SIG-M5 treated with dmso at 0.1 percent for 504 hours (cell line): ENCODE results near the gene CYP2D6.
"Not testable (repeated sequence)": the region's sequence is repeated elsewhere in the genome, so short reads cannot be mapped to it uniquely, and the experiment has no call there.

Experiments
- DNase-seq: peaks from one replicate; lab custom pipeline; 2025; ENCODE audit not compliant: unreplicated experiment; lab: John Stamatoyannopoulos, UW

Gene CYP2D6

DNA sequence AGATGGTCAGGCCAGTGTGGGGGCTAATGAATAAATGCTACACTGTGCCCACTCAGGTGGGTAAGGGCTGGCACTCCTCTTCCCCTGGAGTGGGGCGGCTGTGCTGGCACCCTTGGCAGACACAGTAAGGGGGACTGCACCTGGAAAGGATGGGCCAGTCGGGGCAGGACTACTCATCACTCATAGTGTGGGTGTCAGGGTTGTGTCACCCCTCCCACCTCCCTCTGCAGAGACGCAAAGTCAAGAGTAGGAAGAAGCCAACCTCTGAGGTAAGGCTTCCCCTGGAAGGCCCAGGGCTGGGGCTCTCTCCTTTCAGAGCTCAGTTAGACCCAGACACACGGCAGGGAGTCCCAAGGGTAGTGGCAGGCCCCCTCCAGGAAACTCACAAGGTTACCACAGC, 5.1 kb upstream of the CYP2D6 start:
- not testable (repeated sequence) for DNase-seq

- no peak for DNase-seq
Measured at GRCh38 chr22:42134100-42135020, 3.8 kb upstream of the CYP2D6 start.

DNA sequence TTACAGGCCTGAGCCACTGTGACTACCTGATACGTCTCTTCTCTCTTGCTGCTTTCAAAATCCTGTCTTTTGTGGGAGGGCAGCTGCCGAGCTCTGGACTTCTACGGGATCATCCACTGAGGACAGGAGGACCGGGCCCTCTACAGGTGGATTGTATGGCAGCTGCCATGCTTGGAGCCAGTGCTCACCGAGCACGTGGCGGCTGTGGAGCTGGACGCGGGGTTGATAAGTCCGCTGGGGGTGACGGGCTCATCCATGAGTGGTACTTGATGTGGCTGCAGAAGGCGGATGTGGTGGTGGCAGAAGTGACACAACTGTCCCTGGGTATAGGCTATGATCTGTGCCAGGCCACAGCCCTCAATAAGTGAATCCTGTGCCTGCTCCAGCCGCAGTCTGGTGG, 1.8 kb upstream of the CYP2D6 start:
- DNase-seq: no peak

GRCh38 chr22:42131562-42131961, 952 bp upstream of the CYP2D6 start:
- no peak for DNase-seq

- DNase-seq: not testable (repeated sequence)
Measured at GRCh38 chr22:42130182-42130581, 428 bp downstream of the CYP2D6 start.

GRCh38 chr22:42128776-42129694, 1.6 kb downstream of the CYP2D6 start:
- DNase-seq: not testable (repeated sequence)

- not testable (repeated sequence) for DNase-seq
Measured at GRCh38 chr22:42128007-42128406, 2.6 kb downstream of the CYP2D6 start.

DNA sequence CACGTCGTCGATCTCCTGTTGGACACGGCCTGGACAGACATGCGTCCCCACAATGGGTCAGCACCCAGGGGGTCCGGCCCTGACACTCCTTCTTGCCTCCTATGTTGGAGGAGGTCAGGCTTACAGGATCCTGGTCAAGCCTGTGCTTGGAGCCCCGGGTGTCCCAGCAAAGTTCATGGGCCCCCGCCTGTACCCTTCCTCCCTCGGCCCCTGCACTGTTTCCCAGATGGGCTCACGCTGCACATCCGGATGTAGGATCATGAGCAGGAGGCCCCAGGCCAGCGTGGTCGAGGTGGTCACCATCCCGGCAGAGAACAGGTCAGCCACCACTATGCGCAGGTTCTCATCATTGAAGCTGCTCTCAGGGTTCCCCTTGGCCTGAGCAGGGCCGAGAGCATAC, 3.0 kb downstream of the CYP2D6 start:
- no peak for DNase-seq

GRCh38 chr22:42123529-42123928, 7.1 kb downstream of the CYP2D6 start:
- not testable (repeated sequence) for DNase-seq

DNA sequence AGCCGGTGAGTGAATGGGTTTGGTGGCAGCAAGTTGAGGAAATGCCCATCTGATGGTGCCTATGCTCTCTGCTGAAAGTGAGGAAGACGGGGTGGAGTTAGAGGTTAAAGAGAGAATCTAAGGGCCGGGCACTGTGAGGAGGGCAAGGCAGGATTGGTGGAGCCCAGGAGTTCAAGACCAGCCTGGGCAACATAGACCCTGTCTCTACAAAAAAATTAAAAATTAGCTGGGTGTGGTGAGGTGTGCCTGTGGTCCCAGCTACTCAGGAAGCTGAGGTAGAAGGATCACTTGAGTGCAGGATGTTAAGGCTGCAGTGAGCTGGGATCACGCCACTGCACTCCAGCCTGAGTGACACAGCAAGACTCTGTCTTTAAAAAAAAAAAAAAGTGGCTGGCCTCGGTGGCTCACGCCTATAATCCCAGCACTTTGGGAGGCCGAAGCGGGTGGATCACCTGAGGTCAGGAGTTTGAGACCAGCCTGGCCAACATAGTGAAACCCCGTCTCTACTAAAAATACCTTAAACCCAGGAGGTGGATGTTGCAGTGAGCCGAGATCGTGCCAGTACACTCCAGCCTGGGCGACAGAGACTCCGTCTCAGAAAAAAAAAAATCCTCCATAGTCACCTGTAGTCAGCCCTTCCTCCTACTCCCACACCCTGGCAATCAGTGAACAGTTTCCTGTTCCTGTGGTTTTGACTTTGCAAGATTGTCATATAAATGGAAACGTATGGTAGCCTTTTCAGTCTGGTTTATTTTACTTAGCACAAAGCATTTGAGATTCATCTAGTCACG, 10.2 kb downstream of the CYP2D6 start:
- DNase-seq: not testable (repeated sequence)

DNA sequence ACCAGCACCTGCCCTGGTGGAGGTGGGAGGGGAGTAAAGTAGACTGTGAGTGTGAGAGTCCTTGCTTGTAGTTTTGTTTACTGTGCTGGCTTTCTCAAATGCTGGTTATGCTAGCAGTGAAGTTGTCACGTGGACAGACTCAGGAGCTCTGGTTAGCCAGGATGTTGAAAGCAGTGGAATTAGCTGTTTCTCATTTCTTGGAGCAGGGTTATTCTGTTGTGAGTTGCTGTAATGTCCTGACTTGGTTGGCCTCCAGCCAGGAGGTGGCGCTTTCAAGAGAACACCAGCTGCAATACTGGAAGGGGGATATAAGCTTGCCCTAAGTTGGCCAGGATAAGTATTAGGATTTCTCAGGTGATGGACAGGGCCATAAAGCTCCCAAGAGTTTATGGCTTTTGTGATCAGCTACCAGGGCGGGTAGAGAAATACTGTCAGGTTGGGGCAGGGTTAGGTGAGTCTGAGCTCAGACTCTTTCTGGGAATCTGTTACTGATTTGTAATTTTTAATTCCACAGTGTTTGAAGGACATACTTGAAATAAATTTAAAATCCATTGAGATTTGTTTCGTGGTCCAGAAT, 13.7 kb downstream of the CYP2D6 start:
- no peak for DNase-seq

DNA sequence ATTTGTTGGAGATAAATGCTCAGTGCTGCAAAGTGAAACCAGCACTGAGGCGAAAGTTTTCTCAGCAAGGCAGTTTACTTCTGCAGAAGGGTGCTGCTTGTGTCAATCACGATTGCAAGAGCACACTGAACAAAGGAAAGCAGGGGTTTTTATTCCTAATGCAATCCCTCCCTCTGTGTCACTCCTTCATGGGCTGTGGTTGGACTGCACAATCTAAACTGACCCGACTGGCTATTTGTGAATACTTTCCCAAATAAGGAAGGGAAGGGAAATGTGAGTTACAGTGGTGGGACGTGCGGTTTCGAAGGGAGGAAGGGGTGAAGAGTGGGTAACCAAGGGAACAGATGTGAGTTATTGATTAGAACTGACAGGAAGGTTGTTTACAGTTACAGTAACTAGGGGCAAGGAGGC, 15.2 kb downstream of the CYP2D6 start:
- DNase-seq: not testable (repeated sequence)

DNA sequence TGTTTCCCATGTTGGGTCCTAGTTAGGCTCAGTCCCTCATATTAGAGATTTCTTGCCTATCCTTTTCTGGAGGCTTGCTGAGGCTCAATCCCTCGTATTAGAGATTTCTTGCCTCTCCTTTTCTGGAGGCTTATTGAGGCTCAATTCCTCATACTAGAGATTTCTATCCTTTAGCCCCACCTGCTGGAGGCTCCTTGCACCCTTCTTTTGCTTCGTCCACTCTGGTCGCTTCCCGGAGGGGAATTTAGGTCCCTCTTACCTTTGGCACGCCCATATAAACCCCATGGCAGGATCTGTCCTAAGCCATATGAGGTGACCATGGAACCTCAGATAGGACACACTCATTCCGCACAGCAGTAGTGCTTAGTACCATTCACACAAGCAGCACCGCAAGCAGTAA, 15.9 kb downstream of the CYP2D6 start:
- DNase-seq: no peak

DNA sequence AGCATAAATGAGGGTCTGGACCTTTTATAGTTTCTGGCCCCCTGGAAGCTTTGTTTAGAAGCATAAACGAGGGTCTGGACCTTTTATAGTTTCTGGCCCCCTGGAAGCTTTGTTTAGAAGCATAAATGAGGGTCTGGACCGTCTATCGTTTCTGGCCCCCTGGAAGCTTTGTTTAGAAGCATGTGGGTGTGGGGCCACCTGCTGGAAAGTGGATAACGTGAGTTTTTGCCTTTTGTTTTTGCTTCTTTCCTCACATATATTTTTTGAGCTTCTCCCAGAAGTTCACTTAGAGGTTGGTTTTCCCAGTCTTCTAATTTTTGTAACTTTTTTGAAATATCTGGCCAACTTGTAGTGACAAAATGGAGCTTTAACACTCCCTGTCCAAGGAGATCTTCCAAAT, 17.8 kb downstream of the CYP2D6 start:
- not testable (repeated sequence) for DNase-seq

- no peak for DNase-seq
Measured at GRCh38 chr22:42111798-42112197, 18.8 kb downstream of the CYP2D6 start.

GRCh38 chr22:42108848-42109247, 21.8 kb downstream of the CYP2D6 start:
- DNase-seq: no peak

GRCh38 chr22:42104332-42104860, 26.2 kb downstream of the CYP2D6 start:
- not testable (repeated sequence) for DNase-seq

DNA sequence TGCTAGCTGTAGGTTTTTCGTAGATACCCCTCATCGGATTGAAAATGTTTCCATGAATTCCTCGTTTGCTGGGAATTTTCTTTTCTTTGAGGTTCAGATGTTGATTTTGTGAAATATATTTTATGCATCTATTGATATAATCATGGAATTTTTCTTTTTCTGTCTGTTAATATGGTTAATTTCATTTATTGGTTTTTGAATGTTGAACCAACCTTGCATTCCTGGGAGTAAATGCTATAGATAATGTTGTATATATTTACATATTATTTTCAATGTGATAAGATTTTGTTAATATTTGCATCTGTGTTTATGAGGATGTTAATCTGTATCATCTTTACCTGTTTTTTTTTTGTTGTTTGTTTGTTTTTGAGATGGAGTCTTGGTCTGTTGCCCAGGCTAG, 29.4 kb downstream of the CYP2D6 start:
- DNase-seq: no peak

DNA sequence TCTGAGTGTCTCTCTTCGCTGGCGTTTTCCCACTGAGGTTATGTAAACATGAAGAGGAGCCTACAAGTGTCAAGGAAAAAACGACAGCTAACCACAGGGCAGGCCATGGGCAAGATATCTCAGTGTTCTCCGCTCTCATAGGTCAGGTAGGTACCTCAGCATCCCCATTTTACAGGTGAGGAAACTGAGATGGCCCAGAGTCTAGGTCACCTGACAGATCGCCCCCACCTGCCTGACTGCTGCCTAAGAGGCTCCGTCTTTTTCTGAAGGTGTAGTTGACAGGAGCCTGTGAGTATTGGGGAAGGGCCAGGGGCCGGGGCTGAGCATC, 39.2 kb downstream of the CYP2D6 start:
- DNase-seq: no peak
